ENCODE results near the gene LGALS3. TPM values are rescaled to one million over a fixed set of nuclear protein-coding genes. Genes with fewer than 3 reads are reported as not detected.

The LGALS3 gene
- total RNA-seq, 4 donors from 2014 or later, result 234 to 565 (median 415) TPM

GRCh38 chr14:55111122-55111708 is 17.8 kb upstream of the LGALS3 start:
- H3K27me3 ChIP-seq, result no peaks in the 10 kb centered on the region
- no peak overlapping the region for H3K4me3 ChIP-seq
- TF ChIP-seq CTCF (IDR thresholded peaks at IDR 0.05) (no peak), POLR2A (IDR thresholded peaks at IDR 0.05) (no peak)
- H3K36me3 ChIP-seq, result no peaks in the 10 kb centered on the region
- 79 to 90% methylated on average over 8 of the region's 10 CpGs for WGBS, 2 donors
- H3K27ac ChIP-seq, result no peak overlapping the region
- DNase-seq, result no peak
- H3K9me3 ChIP-seq, result no peaks in the 10 kb centered on the region
- intact Hi-C loops (cut with DNase I), result no loop called here
- H3K4me1 ChIP-seq, result peaks cover 13 to 43% (median 22%) of the 10 kb centered on the region in 3 donors

GRCh38 chr14:55114720-55115119 is 14.3 kb upstream of the LGALS3 start:
- intact Hi-C loops (cut with DNase I), result no loop called here
- DNase-seq, result no peak
- Histone ChIP-seq H3K9me3 (no peaks in the 10 kb centered on the region), H3K36me3 (no peaks in the 10 kb centered on the region), H3K27ac (no peak overlapping the region), H3K4me1 (peaks cover 4 to 43% (median 23%) of the 10 kb centered on the region in 3 donors), H3K27me3 (no peaks in the 10 kb centered on the region), H3K4me3 (no peak overlapping the region)
- WGBS, 2 donors, result 70 to 85% methylated on average over 2 of the region's 2 CpGs
- TF ChIP-seq CTCF (IDR thresholded peaks at IDR 0.05) (no peak), POLR2A (IDR thresholded peaks at IDR 0.05) (no peak)

DNA sequence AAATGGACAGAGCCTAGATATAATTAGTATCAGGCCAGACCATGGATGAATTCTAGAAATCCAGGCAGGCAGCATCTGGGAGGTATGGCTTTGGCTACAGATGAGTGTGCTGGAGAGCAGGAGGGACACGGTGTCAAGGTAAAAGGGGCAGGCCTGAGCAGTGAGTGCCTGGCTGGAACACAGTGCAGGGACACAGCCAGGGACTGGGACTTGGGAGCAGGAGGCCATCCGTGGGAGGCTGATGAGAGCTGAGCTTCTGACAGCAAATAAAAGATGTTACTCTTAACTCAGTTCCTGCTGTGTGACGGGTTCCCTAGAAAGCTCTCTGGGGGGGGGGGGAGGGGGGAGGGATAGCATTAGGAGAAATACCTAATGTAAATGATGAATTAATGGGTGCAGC is 13.6 kb upstream of the LGALS3 start:
- WGBS, 2 donors, result 63 to 68% methylated on average over 1 to 3 of the region's 3 CpGs
- intact Hi-C loops (cut with DNase I), result no loop called here
- Histone ChIP-seq H3K36me3 (no peaks in the 10 kb centered on the region), H3K27me3 (no peaks in the 10 kb centered on the region), H3K9me3 (no peaks in the 10 kb centered on the region), H3K4me3 (no peak overlapping the region), H3K27ac (no peak overlapping the region), H3K4me1 (peaks cover 6 to 50% (median 27%) of the 10 kb centered on the region in 3 donors)
- DNase-seq, result no peak
- TF ChIP-seq CTCF (IDR thresholded peaks at IDR 0.05) (no peak), POLR2A (IDR thresholded peaks at IDR 0.05) (no peak)

GRCh38 chr14:55115861-55116245 is 13.2 kb upstream of the LGALS3 start:
- no peaks in the 10 kb centered on the region for H3K36me3 ChIP-seq
- DNase-seq, result no peak
- TF ChIP-seq CTCF (IDR thresholded peaks at IDR 0.05), result no peak
- H3K4me1 ChIP-seq, result peaks cover 10 to 54% (median 31%) of the 10 kb centered on the region in 3 donors
- H3K27ac ChIP-seq, result peak overlapping the region in 1 of 4 donors; percentile 15
- intact Hi-C loops (cut with DNase I), result no loop called here
- H3K4me3 ChIP-seq, result no peak overlapping the region
- WGBS, 2 donors, result 71 to 72% methylated on average over 4 of the region's 4 CpGs
- no peaks in the 10 kb centered on the region for H3K9me3 ChIP-seq
- no peaks in the 10 kb centered on the region for H3K27me3 ChIP-seq

DNA sequence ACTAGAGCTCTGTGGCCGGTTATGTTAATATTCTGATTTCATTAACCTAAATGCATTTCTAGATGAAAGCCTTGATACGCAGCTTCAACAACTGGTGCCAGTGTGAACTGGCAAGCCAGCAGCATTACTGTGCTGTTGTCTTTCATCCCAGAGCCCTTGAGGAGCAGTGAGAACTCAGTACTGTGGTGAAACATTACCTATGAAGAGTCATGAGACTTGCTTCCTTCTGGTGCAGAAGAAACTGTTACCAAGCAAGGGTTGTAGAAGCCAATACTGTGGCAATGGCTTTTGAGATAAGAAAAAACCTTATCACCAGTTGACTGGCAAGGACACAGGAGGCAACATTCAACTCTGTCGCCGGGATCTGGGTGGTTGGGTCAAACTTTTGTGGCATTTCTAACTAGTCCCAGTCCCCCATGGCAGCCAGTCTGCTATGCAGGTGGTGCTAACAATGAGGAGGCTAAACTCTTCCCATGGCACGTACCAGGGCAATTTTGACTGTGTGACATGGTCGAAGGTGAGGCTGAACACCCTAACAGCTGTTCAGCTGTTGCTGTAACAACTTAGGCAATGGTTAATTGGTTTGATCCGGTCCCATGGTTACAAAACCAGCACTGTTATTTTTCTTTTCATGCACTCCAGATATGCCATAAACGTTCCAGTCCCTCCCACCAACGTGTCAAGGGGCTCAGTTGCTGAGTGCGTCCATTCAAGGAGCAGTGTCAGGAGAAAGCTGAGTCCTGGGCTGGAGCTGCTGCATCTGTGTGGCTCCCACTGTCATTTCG is 12.6 kb upstream of the LGALS3 start:
- H3K27me3 ChIP-seq, result no peaks in the 10 kb centered on the region
- no peaks in the 10 kb centered on the region for H3K36me3 ChIP-seq
- H3K4me3 ChIP-seq, result no peak overlapping the region
- DNase-seq, result no peak
- peak overlapping the region in 1 of 4 donors; percentile 15 for H3K27ac ChIP-seq
- peaks cover 15 to 54% (median 37%) of the 10 kb centered on the region in 3 donors for H3K4me1 ChIP-seq
- TF ChIP-seq POLR2A (IDR thresholded peaks at IDR 0.05), result no peak
- TF ChIP-seq CTCF (IDR thresholded peaks at IDR 0.05), result no peak
- WGBS, 2 donors, result 74 to 83% methylated on average over 10 to 11 of the region's 11 CpGs
- no peaks in the 10 kb centered on the region for H3K9me3 ChIP-seq
- intact Hi-C loops (cut with DNase I), result no loop called here

All from esophagus squamous epithelium (tissue), 5 donors.